GM19397 (cell line): ENCODE data around the gene S100A8.
"Not testable (repeated sequence)": the region's sequence is repeated elsewhere in the genome, so short reads cannot be mapped to it uniquely, and the experiment has no call there.

Experiments
- ATAC-seq: cut with Tn5 transposase; IDR thresholded peaks from one replicate; pipeline ENCODE4 v1.9.1; 2021; ENCODE audit warnings: mild to moderate bottlenecking, moderate library complexity; ENCODE audit not compliant: unreplicated experiment

Gene S100A8

GRCh38 chr1:153417136-153417888, 26.4 kb upstream of the S100A8 start:
- ATAC-seq = no peak

GRCh38 chr1:153415850-153416570, 25.1 kb upstream of the S100A8 start, which contains the start of gene S100A7A:
TSS of gene S100A7A (plus strand) at chr1:153416520. CDS start at chr1:153418083, 1,563 bp downstream.
- no peak for ATAC-seq

- not testable (repeated sequence) for ATAC-seq
Measured at GRCh38 chr1:153413961-153414360, 23.1 kb upstream of the S100A8 start.

- ATAC-seq = not testable (repeated sequence)
Measured at GRCh38 chr1:153407274-153407673, 16.4 kb upstream of the S100A8 start.

GRCh38 chr1:153405825-153406599, 15.1 kb upstream of the S100A8 start:
- not testable (repeated sequence) for ATAC-seq

GRCh38 chr1:153404768-153405167, 13.9 kb upstream of the S100A8 start:
- no peak for ATAC-seq

GRCh38 chr1:153404086-153404635, 13.3 kb upstream of the S100A8 start:
- no peak for ATAC-seq

- ATAC-seq = no peak
Measured at GRCh38 chr1:153403421-153404085, 12.7 kb upstream of the S100A8 start.

GRCh38 chr1:153402226-153402625, 11.4 kb upstream of the S100A8 start:
- no peak for ATAC-seq

GRCh38 chr1:153401461-153401860, 10.6 kb upstream of the S100A8 start:
- ATAC-seq = no peak

- no peak for ATAC-seq
Measured at GRCh38 chr1:153400244-153400643, 9.4 kb upstream of the S100A8 start.

GRCh38 chr1:153399401-153400055, 8.7 kb upstream of the S100A8 start:
- ATAC-seq = no peak

GRCh38 chr1:153397924-153398651, 7.2 kb upstream of the S100A8 start:
- ATAC-seq = no peak

- no peak for ATAC-seq
Measured at GRCh38 chr1:153397051-153397923, 6.4 kb upstream of the S100A8 start.

- no peak for ATAC-seq
Measured at GRCh38 chr1:153396461-153396860, 5.6 kb upstream of the S100A8 start.

GRCh38 chr1:153395776-153396175, 4.9 kb upstream of the S100A8 start:
- no peak for ATAC-seq

GRCh38 chr1:153395136-153395685, 4.3 kb upstream of the S100A8 start:
- ATAC-seq = no peak

- ATAC-seq = no peak
Measured at GRCh38 chr1:153394391-153394790, 3.5 kb upstream of the S100A8 start.
